HepG2 (cell line): ENCODE results near the gene CMTM5. TPM values are rescaled to one million over a fixed set of nuclear protein-coding genes. Genes with fewer than 3 reads are reported as not detected.

Experiments used
- ATF3 ChIP-seq: sonication (generic); formaldehyde crosslinking; IDR thresholded peaks from 2 replicates; pipeline ENCODE4 v1.4.0; 2020; ENCODE audit warnings: missing genetic modification reagents
- CC2D1A ChIP-seq: sonication (generic); formaldehyde crosslinking; IDR thresholded peaks from 2 replicates; pipeline ENCODE4 v1.8.1; 2023; ENCODE audit warnings: mild to moderate bottlenecking, missing genetic modification reagents
- FOXP4 ChIP-seq: sonication (generic); formaldehyde crosslinking; IDR thresholded peaks from 2 replicates; pipeline ENCODE4 v1.4.0; 2020; ENCODE audit warnings: missing genetic modification reagents
- GABPA ChIP-seq, 2 experiments: IDR thresholded peaks; 2 replicates each; pipeline ENCODE4 v1.6.1; 2011 to 2016; ENCODE audit warnings: low read depth in 2 of 2, low read length in 1 of 2, missing biosample characterization in 1 of 2, missing genetic modification characterization in 1 of 2
- HES4 ChIP-seq: sonication (generic); formaldehyde crosslinking; IDR thresholded peaks from 2 replicates; pipeline ENCODE4 v1.9.0; 2021; ENCODE audit warnings: mild to moderate bottlenecking, missing genetic modification reagents, borderline replicate concordance
- HNRNPLL ChIP-seq: fragments of 200-400 bp; formaldehyde crosslinking; IDR thresholded peaks from 2 replicates; pipeline ENCODE4 v1.6.1; 2017; ENCODE audit warnings: mild to moderate bottlenecking, low read depth, low read length; ENCODE audit not compliant: poor library complexity, severe bottlenecking
- MTA1 ChIP-seq: sonication (generic); formaldehyde crosslinking; IDR thresholded peaks from 2 replicates; pipeline ENCODE4 v1.4.0; 2020; ENCODE audit warnings: missing genetic modification reagents, mild to moderate bottlenecking, borderline replicate concordance
- NFIC ChIP-seq: IDR thresholded peaks from 2 replicates; pipeline ENCODE4 v1.6.1; 2012; ENCODE audit warnings: mild to moderate bottlenecking, low read length, inconsistent platforms
- PBX3 ChIP-seq: sonication (generic); formaldehyde crosslinking; IDR thresholded peaks from 2 replicates; pipeline ENCODE4 v1.8.1; 2023; ENCODE audit warnings: missing genetic modification reagents, inconsistent platforms, borderline replicate concordance
- SNAPC2 ChIP-seq: sonication (generic); formaldehyde crosslinking; IDR thresholded peaks from 2 replicates; pipeline ENCODE4 v1.8.1; 2022; ENCODE audit warnings: mild to moderate bottlenecking, missing genetic modification reagents
- SP4 ChIP-seq: sonication (generic); formaldehyde crosslinking; IDR thresholded peaks from 2 replicates; pipeline ENCODE4 v1.8.1; 2023; ENCODE audit warnings: mild to moderate bottlenecking, missing genetic modification reagents
- TOPORS ChIP-seq: sonication (generic); formaldehyde crosslinking; IDR thresholded peaks from 2 replicates; pipeline ENCODE4 v1.8.0; 2023; ENCODE audit warnings: mild to moderate bottlenecking, missing genetic modification reagents
- ZBTB39 ChIP-seq: sonication (generic); formaldehyde crosslinking; IDR thresholded peaks from 2 replicates; pipeline ENCODE4 v1.5.0; 2020; ENCODE audit warnings: missing genetic modification reagents
- ZNF275 ChIP-seq: sonication (generic); formaldehyde crosslinking; IDR thresholded peaks from 2 replicates; pipeline ENCODE4 v1.8.0; 2022; ENCODE audit warnings: missing genetic modification reagents, mild to moderate bottlenecking, inconsistent platforms, borderline replicate concordance
- ZNF281 ChIP-seq: sonication (generic); formaldehyde crosslinking; IDR thresholded peaks from 2 replicates; pipeline ENCODE4 v1.4.0; 2020; ENCODE audit warnings: missing genetic modification reagents, borderline replicate concordance
- ZNF34 ChIP-seq: sonication (generic); formaldehyde crosslinking; IDR thresholded peaks from 2 replicates; pipeline ENCODE4 v1.4.0; 2020; ENCODE audit warnings: mild to moderate bottlenecking, missing genetic modification reagents, borderline replicate concordance
- ZNF430 ChIP-seq: sonication (generic); formaldehyde crosslinking; IDR thresholded peaks from 2 replicates; pipeline ENCODE4 v1.9.0; 2021; ENCODE audit warnings: mild to moderate bottlenecking, missing genetic modification reagents
- ZNF563 ChIP-seq: sonication (generic); formaldehyde crosslinking; IDR thresholded peaks from 2 replicates; pipeline ENCODE4 v1.8.0; 2022; ENCODE audit warnings: mild to moderate bottlenecking, moderate library complexity, missing genetic modification reagents
- ZNF839 ChIP-seq: sonication (generic); formaldehyde crosslinking; IDR thresholded peaks from 2 replicates; pipeline ENCODE4 v1.4.0; 2020; ENCODE audit warnings: missing genetic modification reagents, mild to moderate bottlenecking, borderline replicate concordance
- ZNF879 ChIP-seq: sonication (generic); formaldehyde crosslinking; IDR thresholded peaks from 2 replicates; pipeline ENCODE4 v1.8.1; 2023; ENCODE audit warnings: missing genetic modification reagents
- polyA plus RNA-seq, 8 experiments: library from polyadenylated mRNA; depleted of rRNA in 3 of 8; stranded (reverse) in 7 of 8; unstranded in 1 of 8; fragments of >200 nt; fragmentation: Illumina TruSeq in 4 of 8; extraction: Trizol in 4 of 8; gene quantifications; 2 replicates each; pipeline versions ENCODE4 v1.2.1 to v1.2.3, GENCODE V29; 2011 to 2016; ENCODE audit warnings: low read depth in 4 of 8, missing spikeins in 1 of 8, mixed read lengths in 1 of 8; ENCODE audit not compliant: insufficient read depth in 1 of 8
- total RNA-seq, 5 experiments: library from RNA; depleted of rRNA; stranded (reverse); fragments of >200 nt; fragmentation: Illumina TruSeq; extraction: Trizol; gene quantifications; 2 replicates each; pipeline ENCODE4 v1.2.3, GENCODE V29; 2016; ENCODE audit warnings: low read depth in 1 of 5

CMTM5 gene
- total and polyA plus RNA-seq, 2 of the 13 experiments (the other 11 are each of a cell fraction or from before 2014, with no cell fraction given) = not detected

GRCh38 chr14:23359167-23359626 lies 17.6 kb upstream of the CMTM5 start (continued):
- TF ChIP-seq FOXP4 = no peak
- TF ChIP-seq ZNF34 = no peak
- TF ChIP-seq HES4 = 0 out of 2 replicates have a peak, but pooled peaks have one; percentile 76
- peak; percentile 44; the same call in 1 of the 2 replicates for TF ChIP-seq ZNF281
- no peak for TF ChIP-seq CC2D1A (CRISPR knock-in tag)
- TF ChIP-seq NFIC = no peak
- TF ChIP-seq ZNF563 (CRISPR knock-in tag) = no peak
- no peak for TF ChIP-seq SNAPC2 (CRISPR knock-in tag)
- peak; percentile 9; the same call in 1 of the 2 replicates for TF ChIP-seq MTA1 (CRISPR knock-in tag)
- TF ChIP-seq GABPA (IDR thresholded peaks at IDR 0.05; ENCODE audit: low read depth, low read length) = no peak
- TF ChIP-seq GABPA (CRISPR knock-in tag; IDR thresholded peaks at IDR 0.05; ENCODE audit: low read depth) = 0 out of 2 replicates have a peak, but pooled peaks have one; percentile 11
- TF ChIP-seq ZNF275 (CRISPR knock-in tag) = no peak
- no peak for TF ChIP-seq ZNF879 (CRISPR knock-in tag)
- TF ChIP-seq HNRNPLL = no peak
- 0 out of 2 replicates have a peak, but pooled peaks have one; percentile 31 for TF ChIP-seq ZNF430 (CRISPR knock-in tag)
- TF ChIP-seq ZBTB39 (CRISPR knock-in tag) = no peak
- TF ChIP-seq ATF3 (CRISPR knock-in tag) = no peak
- TF ChIP-seq ZNF839 = peak; percentile 85; the same call in 1 of the 2 replicates
- no peak for TF ChIP-seq PBX3 (CRISPR knock-in tag)
- TF ChIP-seq SP4 (CRISPR knock-in tag) = no peak
- no peak for TF ChIP-seq TOPORS
